Keratinocyte (primary cell): ENCODE measurements around the gene FBXO42. TPM values are rescaled to one million over a fixed set of nuclear protein-coding genes. Genes with fewer than 3 reads are reported as not detected.
A peak's percentile ranks its signal among the peaks of the same experiment; 100 is the strongest.

Experiments
- DNase-seq: peaks from one replicate; pipeline ENCODE4 v3.0.0-alpha.2; 2011; ENCODE audit warnings: low read depth, missing footprints, low spot score
- FAIRE-seq: peaks from 2 replicates; lab custom pipeline; 2011; peaks lifted over from hg19 to GRCh38; lab: Jason Lieb, UNC
- H2AFZ ChIP-seq: 2 replicates; pipeline ENCODE4 v1.6.0; 2012; ENCODE audit warnings: low read length, control low read depth, inconsistent platforms; ENCODE audit not compliant: control insufficient read depth
- H3K27ac ChIP-seq: 2 replicates; pipeline ENCODE4 v1.5.1; 2011; ENCODE audit warnings: low read length; ENCODE audit not compliant: control insufficient read depth, insufficient read depth
- H3K27me3 ChIP-seq: 3 replicates; pipeline ENCODE4 v1.6.0; 2011; ENCODE audit warnings: low read length; ENCODE audit not compliant: control insufficient read depth, insufficient read depth; ENCODE audit errors: extremely low read depth
- H3K36me3 ChIP-seq, 2 experiments: 2 replicates in 1 of 2; 3 replicates in 1 of 2; pipeline ENCODE4 v1.5.1; 2011; ENCODE audit warnings: low read length in 2 of 2, mild to moderate bottlenecking in 1 of 2; ENCODE audit not compliant: control insufficient read depth in 2 of 2, insufficient read depth in 2 of 2; ENCODE audit errors: extremely low read depth in 1 of 2
- H3K4me1 ChIP-seq: 3 replicates; pipeline ENCODE4 v1.5.1; 2011; ENCODE audit warnings: low read length; ENCODE audit not compliant: control insufficient read depth, insufficient read depth; ENCODE audit errors: extremely low read depth
- H3K4me2 ChIP-seq: 3 replicates; pipeline ENCODE4 v1.6.0; 2011; ENCODE audit warnings: low read depth, low read length; ENCODE audit not compliant: control insufficient read depth, insufficient read depth; ENCODE audit errors: extremely low read depth
- H3K4me3 ChIP-seq, 3 experiments: fragments of 200-600 bp in 1 of 3; sonication (generic) in 1 of 3; 2 replicates in 2 of 3; 3 replicates in 1 of 3; pipeline ENCODE4 v1.5.1; 2011 to 2016; ENCODE audit warnings: low read length in 3 of 3, mild to moderate bottlenecking in 3 of 3, control low read depth in 2 of 3, inconsistent platforms in 1 of 3, low read depth in 1 of 3, mixed read lengths in 1 of 3, mixed run types in 1 of 3, moderate library complexity in 1 of 3; ENCODE audit not compliant: control insufficient read depth in 2 of 3, insufficient read depth in 2 of 3; ENCODE audit errors: extremely low read depth in 1 of 3
- H3K79me2 ChIP-seq: 2 replicates; pipeline ENCODE4 v1.6.0; 2012; ENCODE audit warnings: low read length; ENCODE audit not compliant: control insufficient read depth, insufficient read depth
- H3K9ac ChIP-seq: 3 replicates; pipeline ENCODE4 v1.6.0; 2011; ENCODE audit warnings: low read length; ENCODE audit not compliant: control insufficient read depth, insufficient read depth; ENCODE audit errors: extremely low read depth
- H3K9me1 ChIP-seq: 3 replicates; pipeline ENCODE4 v1.6.0; 2011; ENCODE audit warnings: low read length; ENCODE audit not compliant: control insufficient read depth, insufficient read depth; ENCODE audit errors: extremely low read depth
- H3K9me3 ChIP-seq: 2 replicates; pipeline ENCODE4 v1.5.1; 2012; ENCODE audit warnings: low read depth, low read length; ENCODE audit not compliant: control insufficient read depth
- H4K20me1 ChIP-seq: 3 replicates; pipeline ENCODE4 v1.6.0; 2011; ENCODE audit warnings: low read length; ENCODE audit not compliant: control insufficient read depth, insufficient read depth; ENCODE audit errors: extremely low read depth
- CTCF ChIP-seq, 3 experiments: IDR thresholded peaks in 1 of 3; conservative IDR thresholded peaks in 1 of 3; optimal IDR thresholded peaks in 1 of 3; 2 replicates in 2 of 3; 3 replicates in 1 of 3; pipeline versions ENCODE3 to v1.5.1; 2011; ENCODE audit warnings: low read length in 3 of 3, mild to moderate bottlenecking in 3 of 3, moderate library complexity in 2 of 3, control low read depth in 1 of 3, inconsistent platforms in 1 of 3; ENCODE audit not compliant: insufficient read depth in 2 of 3; ENCODE audit errors: extremely low read depth in 1 of 3
- EZH2 ChIP-seq: IDR thresholded peaks from one replicate; pipeline ENCODE4 v1.6.1; 2012; ENCODE audit warnings: inconsistent platforms, mild to moderate bottlenecking, low read length, moderate library complexity
- dilution Hi-C: fragments of 300-500 bp; cut with MboI; formaldehyde crosslinking; loops from one replicate; pipeline ENCODE4 v1.7.0; 2020; ENCODE audit warnings: low sequenced_read_pairs; ENCODE audit not compliant: extremely low pct_ligation_motif_present
- polyA plus RNA-seq, 5 experiments: library from polyadenylated mRNA; depleted of rRNA in 3 of 5; stranded (reverse) in 3 of 5; stranded (forward) in 1 of 5; unstranded in 1 of 5; fragments of >200 nt; gene quantifications; 1 replicate in 1 of 5; 2 replicates in 3 of 5; 3 replicates in 1 of 5; pipeline versions ENCODE4 v1.2.1 to v1.2.3, GENCODE V29; 2011 to 2012; ENCODE audit warnings: missing spikeins in 2 of 5, low read depth in 1 of 5, low replicate concordance in 1 of 5

Gene FBXO42
- polyA plus RNA-seq, 1 donor (not counting 4 experiments of a cell fraction or from before 2014, with no cell fraction given): 14.1 TPM

DNA sequence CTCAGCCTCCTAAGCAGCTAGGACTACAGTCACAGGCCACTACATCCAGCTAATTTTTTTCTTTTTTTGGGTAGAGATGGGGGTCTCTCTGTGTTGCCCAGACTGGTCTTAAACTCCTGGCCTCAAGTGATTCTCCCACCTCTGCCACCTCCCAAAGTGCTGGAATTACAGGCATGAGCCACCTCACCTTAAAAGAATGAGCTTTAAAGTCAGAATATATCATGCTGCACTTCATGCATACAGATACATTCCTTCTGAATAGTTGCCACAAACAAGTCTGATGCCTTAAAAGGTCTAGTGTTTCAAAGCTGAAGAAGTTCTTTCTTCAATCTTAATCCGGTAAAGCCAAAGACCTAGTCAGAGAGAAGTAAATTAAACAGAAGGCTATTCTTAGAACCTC lies 91.5 kb downstream of the FBXO42 start:
- Histone ChIP-seq H3K36me3 (peaks cover 0 to 1% of the 10 kb centered on the region in 2 experiments), H3K9ac (no peak overlapping the region), H3K79me2 (no peaks in the 10 kb centered on the region), H3K9me1 (no peaks in the 10 kb centered on the region), H2AFZ (no peak overlapping the region), H3K9me3 (no peaks in the 10 kb centered on the region), H4K20me1 (no peaks in the 10 kb centered on the region), H3K4me3 (no peak overlapping the region), H3K27ac (no peak overlapping the region), H3K4me2 (peak overlapping the region; percentile 17), H3K27me3 (no peaks in the 10 kb centered on the region), H3K4me1 (peaks cover 10% of the 10 kb centered on the region)
- DNase-seq: no peak
- TF ChIP-seq CTCF (optimal IDR thresholded peaks at IDR 0.05 in 1 of 3, IDR thresholded peaks at IDR 0.05 in 1 of 3, conservative IDR thresholded peaks at IDR 0.05 in 1 of 3; ENCODE audit: extremely low read depth in 1 of 3, insufficient read depth in 2 of 3, low read length in 3 of 3) (no peak), EZH2 (no peak)
- peak; percentile 53 for FAIRE-seq
- dilution Hi-C loops: no loop called here

DNA sequence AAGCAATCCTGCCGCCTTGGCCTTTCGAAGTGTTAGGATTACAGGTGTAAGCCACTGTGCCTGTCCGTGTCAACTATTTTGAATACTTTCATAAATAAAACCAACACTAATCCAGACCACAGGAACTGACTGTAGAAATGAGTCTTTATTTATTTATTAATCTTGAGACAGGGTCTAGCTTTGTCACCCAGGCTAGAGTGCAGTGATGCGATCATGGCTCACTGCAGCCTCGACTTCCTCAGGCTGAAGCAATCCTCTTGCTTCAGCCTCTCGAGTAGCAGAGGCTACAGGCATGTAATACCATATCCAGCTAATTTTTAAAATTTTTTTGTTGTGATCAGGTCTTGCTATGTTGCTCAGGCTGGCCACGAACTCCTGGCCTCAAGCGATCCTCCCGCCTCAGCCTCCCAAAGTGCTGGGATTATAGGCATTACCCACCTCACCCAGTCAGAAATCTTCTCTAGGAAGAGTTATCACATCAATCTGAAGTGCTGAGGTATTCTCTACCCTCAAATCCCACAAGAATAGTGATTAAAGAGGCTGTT lies 93.6 kb downstream of the FBXO42 start:
- dilution Hi-C loops: no loop called here
- peaks cover 4 to 5% of the 10 kb centered on the region in 2 experiments for H3K36me3 ChIP-seq
- H3K9me1 ChIP-seq: no peaks in the 10 kb centered on the region
- H4K20me1 ChIP-seq: no peaks in the 10 kb centered on the region
- DNase-seq (no peak), FAIRE-seq (no peak)
- H3K27ac ChIP-seq: no peak overlapping the region
- no peak for TF ChIP-seq CTCF (optimal IDR thresholded peaks at IDR 0.05 in 1 of 3, IDR thresholded peaks at IDR 0.05 in 1 of 3, conservative IDR thresholded peaks at IDR 0.05 in 1 of 3; ENCODE audit: extremely low read depth in 1 of 3, insufficient read depth in 2 of 3, low read length in 3 of 3)
- no peak for TF ChIP-seq EZH2
- H3K79me2 ChIP-seq: no peaks in the 10 kb centered on the region
- no peaks in the 10 kb centered on the region for H3K9me3 ChIP-seq
- no peak overlapping the region for H3K9ac ChIP-seq
- H3K4me2 ChIP-seq: no peak overlapping the region
- no peak overlapping the region for H3K4me3 ChIP-seq
- no peak overlapping the region for H2AFZ ChIP-seq
- peaks cover 10% of the 10 kb centered on the region for H3K4me1 ChIP-seq
- H3K27me3 ChIP-seq: no peaks in the 10 kb centered on the region
